ENCODE data around the gene LRRK1.

DNA sequence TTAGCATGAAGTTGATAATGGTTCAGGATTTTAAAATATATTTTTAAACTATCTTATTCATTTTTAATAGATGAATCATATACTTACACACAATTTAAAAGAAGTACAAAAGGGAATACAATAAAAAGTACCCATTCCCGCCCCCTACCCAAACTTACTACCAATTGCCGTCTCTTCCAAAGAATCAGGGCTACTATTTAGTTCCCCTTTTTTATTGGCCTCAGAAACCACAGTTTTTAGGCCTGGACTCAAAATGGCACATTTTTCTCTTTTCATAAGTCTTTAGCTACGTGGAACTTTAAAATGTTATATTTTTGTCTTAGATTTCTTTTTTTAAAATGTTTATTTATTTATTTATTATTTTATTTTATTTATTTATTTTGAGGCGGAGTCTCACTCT is 18.0 kb downstream of the LRRK1 start:
- TF ChIP-seq, protein P1, sequence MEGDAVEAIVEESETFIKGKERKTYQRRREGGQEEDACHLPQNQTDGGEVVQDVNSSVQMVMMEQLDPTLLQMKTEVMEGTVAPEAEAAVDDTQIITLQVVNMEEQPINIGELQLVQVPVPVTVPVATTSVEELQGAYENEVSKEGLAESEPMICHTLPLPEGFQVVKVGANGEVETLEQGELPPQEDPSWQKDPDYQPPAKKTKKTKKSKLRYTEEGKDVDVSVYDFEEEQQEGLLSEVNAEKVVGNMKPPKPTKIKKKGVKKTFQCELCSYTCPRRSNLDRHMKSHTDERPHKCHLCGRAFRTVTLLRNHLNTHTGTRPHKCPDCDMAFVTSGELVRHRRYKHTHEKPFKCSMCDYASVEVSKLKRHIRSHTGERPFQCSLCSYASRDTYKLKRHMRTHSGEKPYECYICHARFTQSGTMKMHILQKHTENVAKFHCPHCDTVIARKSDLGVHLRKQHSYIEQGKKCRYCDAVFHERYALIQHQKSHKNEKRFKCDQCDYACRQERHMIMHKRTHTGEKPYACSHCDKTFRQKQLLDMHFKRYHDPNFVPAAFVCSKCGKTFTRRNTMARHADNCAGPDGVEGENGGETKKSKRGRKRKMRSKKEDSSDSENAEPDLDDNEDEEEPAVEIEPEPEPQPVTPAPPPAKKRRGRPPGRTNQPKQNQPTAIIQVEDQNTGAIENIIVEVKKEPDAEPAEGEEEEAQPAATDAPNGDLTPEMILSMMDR (IDR thresholded peaks at IDR 0.05), result no peak
- TF ChIP-seq POLR2A (IDR thresholded peaks at IDR 0.05), result no peak
